Measurements from ENCODE around the gene NEDD9.

Gene NEDD9

DNA sequence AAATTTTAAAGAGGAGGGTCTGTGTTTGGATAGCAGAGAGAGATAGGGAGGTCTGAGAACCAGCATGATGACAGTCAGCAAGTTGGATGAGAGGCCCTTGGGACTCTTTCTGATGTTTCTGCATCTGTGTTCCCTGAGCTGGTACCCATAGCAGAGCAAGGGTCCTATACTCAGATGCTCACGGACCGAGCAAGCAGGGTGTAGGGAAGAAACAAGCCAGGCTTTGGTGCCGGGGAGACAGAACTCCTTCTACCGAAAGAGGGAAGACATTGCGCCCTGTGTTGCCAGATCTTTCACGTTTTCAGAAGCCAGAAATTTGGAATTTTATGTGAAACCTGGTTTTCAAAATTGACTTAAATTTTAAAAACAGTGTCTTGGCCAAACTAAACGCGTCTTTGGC lies 34.6 kb downstream of the NEDD9 start:
- DNase-seq, result no peak

- DNase-seq, result no peak
These were observed 35.3 kb downstream of the NEDD9 start for GRCh38 chr6:11197175-11197536.

DNA sequence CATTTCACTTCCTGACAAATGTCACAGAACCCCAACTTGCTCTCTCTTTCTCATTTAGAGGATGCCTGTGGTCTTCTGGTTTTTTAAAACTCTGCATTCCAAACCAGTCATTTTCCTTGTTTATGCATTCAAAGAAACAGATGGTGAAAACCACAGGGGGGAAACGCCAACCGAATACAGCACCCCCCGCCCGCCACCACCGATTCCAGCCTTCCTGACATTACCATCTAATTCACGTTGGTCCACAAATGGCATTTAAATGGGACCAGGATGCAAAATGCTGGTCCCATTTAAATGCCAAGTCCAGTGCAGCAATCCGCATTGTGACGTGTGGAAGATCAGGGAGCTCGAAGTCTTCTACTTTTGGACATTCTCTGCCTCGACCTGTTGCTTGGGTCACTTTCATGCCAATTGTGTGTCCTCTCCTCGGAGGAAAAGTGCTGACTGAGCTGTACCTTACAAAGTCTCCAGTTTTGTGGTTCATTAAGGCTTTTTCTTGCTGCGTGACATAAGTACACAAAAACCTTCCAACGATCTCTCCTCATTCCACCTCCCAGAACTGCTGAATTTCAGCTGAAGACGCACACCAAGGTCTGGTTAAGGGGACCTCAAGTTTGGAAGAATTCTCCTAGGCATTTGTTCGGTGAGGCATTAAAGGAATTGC lies 35.8 kb downstream of the NEDD9 start:
- no peak for DNase-seq

GRCh38 chr6:11194356-11195218 lies 37.9 kb downstream of the NEDD9 start:
- no peak for DNase-seq

- no peak for DNase-seq
These were observed 39.0 kb downstream of the NEDD9 start for GRCh38 chr6:11193434-11193833.

DNA sequence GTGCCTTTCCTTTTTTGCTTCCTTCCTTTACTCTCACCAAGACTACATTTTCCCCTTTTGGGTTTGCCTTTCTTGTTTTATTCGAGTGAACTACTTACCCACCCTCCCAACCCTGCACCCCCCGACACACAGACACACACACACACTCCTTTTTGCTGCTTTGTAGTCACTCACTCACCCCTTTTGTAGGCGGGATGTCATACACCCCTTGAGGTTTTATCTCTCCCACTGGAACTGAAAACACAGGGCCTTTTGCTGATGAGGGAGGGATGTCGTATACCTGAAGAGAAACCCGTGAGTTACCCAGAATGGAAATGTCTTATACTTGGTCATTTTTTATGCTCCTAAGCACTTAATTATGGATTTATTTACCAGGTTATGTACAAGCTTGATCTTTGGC lies 40.3 kb downstream of the NEDD9 start:
- no peak for DNase-seq

DNA sequence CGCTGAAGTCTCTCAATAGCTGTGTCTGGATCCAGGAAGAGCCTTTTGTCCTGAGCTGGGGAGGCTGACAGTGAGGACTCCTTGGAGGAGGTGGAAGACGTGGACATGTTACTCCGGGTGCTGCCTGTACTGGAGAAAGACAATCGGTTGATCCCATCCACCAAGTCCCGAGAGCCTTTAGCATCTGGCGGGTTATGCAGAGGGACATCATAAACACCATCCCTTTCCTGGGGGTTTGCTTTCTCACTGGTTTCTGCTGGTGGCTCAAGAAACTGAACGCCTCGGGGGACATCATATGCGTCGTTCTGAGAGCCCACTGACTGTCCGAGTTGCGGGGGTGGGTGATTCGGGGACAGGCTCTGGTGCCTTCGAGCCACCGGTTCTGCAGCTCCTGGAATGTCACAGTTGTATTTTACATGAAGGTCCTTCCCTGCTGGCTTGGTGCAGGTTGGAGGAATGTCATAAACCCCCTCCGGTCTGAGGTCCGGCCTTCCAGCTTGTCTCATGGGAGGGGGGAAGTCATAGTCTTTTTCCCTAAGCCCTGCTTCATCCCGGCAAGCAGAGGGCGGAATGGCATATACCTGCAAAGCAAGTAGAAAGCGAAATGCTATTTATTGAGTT lies 41.7 kb downstream of the NEDD9 start:
- no peak for DNase-seq

- no peak for DNase-seq
These were observed 42.4 kb downstream of the NEDD9 start for GRCh38 chr6:11189865-11190624.

GRCh38 chr6:11188161-11188915 lies 44.1 kb downstream of the NEDD9 start:
- DNase-seq, result no peak

GRCh38 chr6:11187301-11187700 lies 45.2 kb downstream of the NEDD9 start:
- DNase-seq, result no peak

DNA sequence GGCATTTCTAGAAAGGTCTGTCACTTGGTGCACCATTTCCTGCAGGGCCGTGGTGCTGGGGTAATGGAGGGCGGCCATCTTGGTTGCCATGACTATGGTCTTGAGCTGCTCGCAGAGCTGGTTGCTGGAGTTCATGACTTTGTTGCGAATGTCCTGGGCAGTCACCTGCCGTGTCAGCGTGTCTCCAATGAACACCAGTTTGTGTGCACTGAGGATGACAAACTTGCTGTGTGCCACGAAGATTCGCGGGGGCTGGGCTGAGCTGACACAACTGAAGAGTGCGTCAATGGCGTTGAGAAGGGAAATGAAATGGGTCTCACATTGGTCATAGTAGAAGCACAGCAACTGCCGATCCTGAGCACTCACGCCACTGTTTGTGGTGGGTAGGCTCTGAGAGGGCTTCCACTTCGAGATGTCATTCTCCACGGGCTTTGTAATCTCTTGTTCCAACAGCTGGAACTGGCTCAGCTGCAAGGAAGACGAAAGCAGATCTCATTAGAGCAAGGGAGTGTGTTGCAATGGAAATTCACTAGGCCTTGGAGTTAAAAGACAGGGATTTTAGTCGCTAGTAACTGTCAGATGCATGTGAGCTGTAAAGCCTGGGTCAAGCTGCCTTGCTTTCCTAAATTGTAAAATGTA lies 47.1 kb downstream of the NEDD9 start:
- no peak for DNase-seq

DNA sequence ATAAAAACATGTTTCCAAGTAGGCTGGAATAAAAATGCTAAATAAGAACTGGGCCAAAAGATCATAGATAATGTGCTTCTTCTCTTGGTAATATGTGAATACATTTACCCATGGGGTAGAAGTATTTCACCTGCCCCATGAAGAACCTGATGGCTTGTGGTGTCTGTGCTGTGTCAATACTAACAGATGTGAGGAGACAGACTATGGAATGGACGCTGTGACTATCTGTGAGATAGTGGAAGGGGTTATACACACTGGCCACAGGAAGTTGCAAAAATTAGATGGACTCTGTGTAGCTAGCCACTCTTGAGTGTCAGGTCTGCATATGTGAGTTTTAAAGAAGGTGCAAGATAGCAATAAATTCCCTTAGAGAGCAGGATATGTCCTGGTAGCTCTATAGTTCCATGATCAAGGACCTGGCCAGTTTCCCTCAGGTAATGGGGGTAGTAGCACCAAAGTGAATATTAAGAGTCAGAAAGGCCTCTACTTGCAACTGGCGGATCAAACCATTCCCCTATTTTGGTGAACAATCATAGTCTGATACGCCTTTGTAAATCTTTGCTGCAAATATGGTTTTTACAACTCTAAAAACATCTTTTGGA lies 48.6 kb downstream of the NEDD9 start:
- no peak for DNase-seq

DNA sequence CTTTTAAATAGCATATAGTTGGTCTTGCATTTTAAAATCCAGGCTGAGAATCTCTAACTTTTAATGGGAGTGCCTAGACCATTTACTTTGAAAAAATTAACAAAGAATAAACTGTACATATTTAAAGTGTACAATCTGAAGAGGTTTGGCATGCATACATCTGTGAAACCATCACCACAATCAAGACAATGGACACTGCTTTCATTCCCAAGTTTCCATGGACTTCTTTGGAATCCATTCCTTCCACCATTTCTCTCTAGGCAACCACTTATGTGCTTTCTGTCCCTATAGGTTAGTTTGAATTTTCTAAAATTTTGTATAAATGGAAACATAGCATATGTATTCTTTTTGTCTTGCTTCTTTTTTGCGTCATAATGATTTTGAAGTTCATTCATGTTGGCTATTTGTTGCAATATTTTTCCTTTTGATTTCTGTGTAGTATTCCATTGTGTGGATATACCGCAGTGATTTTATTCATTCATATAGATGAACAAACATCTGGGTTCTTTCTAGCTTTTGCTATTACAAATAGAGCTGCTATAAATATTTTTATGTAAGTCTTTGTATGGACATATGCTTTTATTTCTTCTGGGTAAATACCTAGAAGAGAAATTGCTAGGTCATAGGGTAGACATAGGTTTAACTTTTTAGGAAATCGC lies 50.9 kb downstream of the NEDD9 start:
- DNase-seq, result no peak

GRCh38 chr6:11179419-11180202 lies 52.9 kb downstream of the NEDD9 start:
- DNase-seq, result no peak

DNA sequence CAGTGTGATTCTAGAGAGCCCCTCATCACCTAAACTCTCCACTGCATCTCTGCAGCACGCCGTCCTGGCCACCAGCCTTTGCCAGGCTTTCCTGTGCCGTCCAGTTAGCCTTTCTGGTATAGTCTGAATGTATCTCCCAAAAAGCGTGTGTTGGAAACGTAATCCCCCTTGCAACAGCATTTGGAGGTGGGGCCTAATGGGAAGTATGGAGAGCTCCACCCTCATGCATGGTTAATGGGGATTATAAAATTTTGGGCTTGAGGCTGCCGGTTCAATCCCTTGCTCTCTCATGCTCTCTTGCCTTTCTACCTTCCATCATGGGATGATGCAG lies 53.4 kb downstream of the NEDD9 start:
- DNase-seq, result no peak

DNA sequence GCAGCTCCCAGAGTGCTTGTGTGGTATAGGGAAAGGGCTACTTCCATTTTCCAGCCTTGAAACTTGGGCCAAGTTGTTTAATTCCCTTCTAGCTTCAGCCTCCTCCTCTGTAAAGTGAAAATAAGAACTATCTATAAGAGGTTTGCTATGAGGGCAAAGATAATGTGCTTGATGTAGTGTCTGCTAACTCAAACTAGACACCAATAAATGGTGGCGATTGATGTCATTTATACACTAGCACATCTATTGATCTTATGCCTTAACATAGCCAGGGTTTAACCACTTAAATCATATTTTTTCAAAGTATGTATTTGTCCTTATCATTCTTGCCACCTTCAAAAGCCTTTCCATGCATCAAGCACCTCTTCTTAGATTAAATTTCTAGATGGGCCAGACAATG lies 55.2 kb downstream of the NEDD9 start:
- DNase-seq, result no peak

GRCh38 chr6:11174242-11174611 lies 58.2 kb downstream of the NEDD9 start:
- DNase-seq, result no peak

DNA sequence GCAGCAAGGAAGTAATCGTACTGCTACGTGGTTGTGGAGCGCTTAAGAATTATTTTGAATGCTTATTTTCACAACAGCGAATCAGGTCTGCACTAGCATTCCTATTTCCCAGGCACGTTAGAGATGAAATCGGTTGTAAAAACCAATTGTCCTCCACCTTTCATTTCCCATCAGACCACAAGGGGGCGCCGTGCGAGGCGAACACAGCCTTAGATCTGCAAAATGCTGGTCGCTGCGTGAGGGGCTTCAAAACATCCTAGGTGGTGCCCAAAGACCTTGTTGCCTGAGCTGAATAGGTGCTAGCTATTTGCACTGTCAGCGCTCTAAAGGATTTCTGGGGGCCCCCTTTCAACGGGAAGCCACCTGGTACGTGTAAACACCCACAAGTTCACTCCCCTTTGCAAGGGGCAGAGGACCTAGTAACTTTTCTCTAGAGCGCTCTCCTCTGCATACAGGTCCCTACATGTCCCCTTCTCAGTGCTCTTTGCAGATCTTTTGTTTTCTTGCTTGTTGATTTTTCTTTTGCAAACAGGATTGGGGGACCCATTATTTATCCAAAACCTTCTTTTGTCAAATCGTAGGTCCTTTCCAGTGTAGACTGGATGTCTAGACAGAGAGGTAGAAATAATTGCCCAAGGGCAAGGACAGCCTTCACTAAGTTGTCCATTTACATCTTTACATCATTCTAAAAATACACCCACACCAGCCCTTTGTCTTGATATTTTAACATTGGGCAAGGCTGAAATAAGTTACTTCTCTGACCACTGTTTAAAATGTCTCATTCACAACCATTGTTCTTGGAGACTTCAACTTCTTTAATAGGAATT lies 59.8 kb downstream of the NEDD9 start:
- peak; percentile 93 for DNase-seq

DNA sequence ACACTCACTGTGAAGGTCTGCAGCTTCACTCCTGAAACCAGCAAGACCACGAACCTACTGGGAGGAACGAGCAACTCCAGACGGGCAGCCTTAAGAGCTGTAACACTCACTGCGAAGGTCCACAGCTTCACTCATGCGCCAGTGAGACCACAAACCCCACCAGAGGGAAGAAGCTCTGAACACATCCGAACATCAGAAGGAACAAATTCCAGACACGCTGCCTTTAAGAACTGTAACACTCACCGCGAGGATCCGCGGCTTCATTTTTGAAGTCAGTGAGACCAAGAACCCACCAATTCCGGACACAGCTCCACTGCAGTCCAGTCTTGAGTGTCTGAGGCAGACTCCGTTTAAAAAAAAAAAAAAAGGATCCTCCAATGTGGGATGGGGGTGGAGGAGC lies 60.5 kb downstream of the NEDD9 start:
- no peak for DNase-seq
